Smooth muscle cell of the brain vasculature (primary cell): ENCODE measurements around the gene MT1E.
A peak's percentile ranks its signal among the peaks of the same experiment; 100 is the strongest.
"Not testable (repeated sequence)": the region's sequence is repeated elsewhere in the genome, so short reads cannot be mapped to it uniquely, and the experiment has no call there.

Experiments used
- DNase-seq: peaks from one replicate; pipeline ENCODE4 v3.0.0-alpha.2; 2012; ENCODE audit warnings: low read depth, low spot score

Gene MT1E

GRCh38 chr16:56625140-56625942 is at the start of gene MT1E:
MT1E (plus strand) TSS chr16:56625781; CDS start chr16:56625852, 71 bp downstream.
- DNase-seq = no peak

- DNase-seq = peak; percentile 12
Observed at GRCh38 chr16:56576585-56577299, 48.8 kb upstream of the MT1E start.

GRCh38 chr16:56577300-56577625 is 48.3 kb upstream of the MT1E start:
- DNase-seq = no peak

GRCh38 chr16:56580391-56581048 is 45.1 kb upstream of the MT1E start:
- no peak for DNase-seq

GRCh38 chr16:56582911-56583310 is 42.7 kb upstream of the MT1E start:
- not testable (repeated sequence) for DNase-seq

GRCh38 chr16:56583351-56584168 is 42.0 kb upstream of the MT1E start:
- no peak for DNase-seq

GRCh38 chr16:56584276-56584675 is 41.3 kb upstream of the MT1E start:
- no peak for DNase-seq

- DNase-seq = no peak
Observed at GRCh38 chr16:56588781-56589140, 36.8 kb upstream of the MT1E start.

- DNase-seq = no peak
Observed at GRCh38 chr16:56589141-56590039, 36.2 kb upstream of the MT1E start, which contains the start of gene MT3. MT3 (plus strand) TSS chr16:56589528; CDS start chr16:56589591, 63 bp downstream.

- DNase-seq = no peak
Observed at GRCh38 chr16:56591377-56592060, 34.1 kb upstream of the MT1E start.

GRCh38 chr16:56593573-56594291 is 31.8 kb upstream of the MT1E start:
- no peak for DNase-seq

GRCh38 chr16:56594292-56594619 is 31.3 kb upstream of the MT1E start:
- no peak for DNase-seq

- DNase-seq = no peak
Observed at GRCh38 chr16:56600398-56600999, 25.1 kb upstream of the MT1E start.

GRCh38 chr16:56601325-56601724 is 24.3 kb upstream of the MT1E start:
- no peak for DNase-seq

- no peak for DNase-seq
Observed at GRCh38 chr16:56603589-56603988, 22.0 kb upstream of the MT1E start.

- no peak for DNase-seq
Observed at GRCh38 chr16:56604966-56605365, 20.6 kb upstream of the MT1E start.

GRCh38 chr16:56605475-56605874 is 20.1 kb upstream of the MT1E start:
- no peak for DNase-seq

- DNase-seq = no peak
Observed at GRCh38 chr16:56606071-56606475, 19.5 kb upstream of the MT1E start.

GRCh38 chr16:56606476-56607108 is 19.0 kb upstream of the MT1E start:
- DNase-seq = no peak
